Stimulated activated naive B cell treated with anti-CD40 and anti-IgM and Interleukin-4, amounts not matched to agents 10 μg/mL and 1 μg/mL and 100 μg/mL, for 72 hours (primary cell): ENCODE measurements around the gene NMNAT2.

ENCODE experiments used
- ATAC-seq, 2 donors: fragments of 150-1000 bp; cut with Tn5 transposase; replicated peaks; 2 replicates each; pipeline ENCODE4 v1.10.0; 2021; ENCODE audit warnings: moderate library complexity in 1 of 2
- DNase-seq: peaks from one replicate; pipeline ENCODE4 v3.0.0; 2021
- H3K27ac Mint-ChIP-seq: one replicate; pipeline ENCODE4 v1.8.0; 2022; ENCODE audit warnings: mild to moderate bottlenecking, mixed read lengths
- H3K27me3 Mint-ChIP-seq, 2 donors: one replicate each; pipeline ENCODE4 v1.8.0; 2022; ENCODE audit warnings: mixed read lengths in 2 of 2
- H3K36me3 Mint-ChIP-seq, 2 donors: one replicate each; pipeline ENCODE4 v1.8.0; 2022; ENCODE audit warnings: mixed read lengths in 2 of 2, mild to moderate bottlenecking in 1 of 2
- H3K4me1 Mint-ChIP-seq, 2 donors: one replicate each; pipeline ENCODE4 v1.8.0; 2022; ENCODE audit warnings: mixed read lengths in 2 of 2, mild to moderate bottlenecking in 1 of 2
- H3K4me3 Mint-ChIP-seq, 2 donors: one replicate each; pipeline ENCODE4 v1.8.0; 2022; ENCODE audit warnings: mild to moderate bottlenecking in 2 of 2, mixed read lengths in 2 of 2, moderate library complexity in 1 of 2
- H3K9me3 Mint-ChIP-seq, 2 donors: one replicate each; pipeline ENCODE4 v1.8.0; 2022; ENCODE audit warnings: mixed read lengths in 2 of 2, mild to moderate bottlenecking in 1 of 2

The NMNAT2 gene

GRCh38 chr1:183303323-183303645, 114.9 kb downstream of the NMNAT2 start:
- Mint-ChIP-seq H3K9me3 (no peaks in the 10 kb centered on the region), H3K36me3 (no peaks in the 10 kb centered on the region), H3K27me3 (peaks cover 0 to 4% of the 10 kb centered on the region in 2 donors), H3K4me1 (peaks cover 3 to 12% of the 10 kb centered on the region in 2 donors), H3K4me3 (no peak overlapping the region), H3K27ac (no peak overlapping the region)
- ATAC-seq (no peak), DNase-seq (no peak)

GRCh38 chr1:183302452-183303322, 115.5 kb downstream of the NMNAT2 start:
- Mint-ChIP-seq H3K27ac (no peak overlapping the region), H3K27me3 (peaks cover 0 to 4% of the 10 kb centered on the region in 2 donors), H3K4me3 (no peak overlapping the region), H3K9me3 (no peaks in the 10 kb centered on the region), H3K36me3 (no peaks in the 10 kb centered on the region), H3K4me1 (peaks cover 3 to 12% of the 10 kb centered on the region in 2 donors)
- ATAC-seq (no peak), DNase-seq (no peak)

- H3K27ac Mint-ChIP-seq, result no peak overlapping the region
- no peak overlapping the region for H3K4me3 Mint-ChIP-seq
- no peaks in the 10 kb centered on the region for H3K9me3 Mint-ChIP-seq
- DNase-seq (no peak), ATAC-seq (no peak)
- H3K27me3 Mint-ChIP-seq, result peaks cover 7 to 9% of the 10 kb centered on the region in 2 donors
- peaks cover 0 to 4% of the 10 kb centered on the region in 2 donors for H3K4me1 Mint-ChIP-seq
- no peaks in the 10 kb centered on the region for H3K36me3 Mint-ChIP-seq
Measured at GRCh38 chr1:183301239-183301638, 116.9 kb downstream of the NMNAT2 start.

DNA sequence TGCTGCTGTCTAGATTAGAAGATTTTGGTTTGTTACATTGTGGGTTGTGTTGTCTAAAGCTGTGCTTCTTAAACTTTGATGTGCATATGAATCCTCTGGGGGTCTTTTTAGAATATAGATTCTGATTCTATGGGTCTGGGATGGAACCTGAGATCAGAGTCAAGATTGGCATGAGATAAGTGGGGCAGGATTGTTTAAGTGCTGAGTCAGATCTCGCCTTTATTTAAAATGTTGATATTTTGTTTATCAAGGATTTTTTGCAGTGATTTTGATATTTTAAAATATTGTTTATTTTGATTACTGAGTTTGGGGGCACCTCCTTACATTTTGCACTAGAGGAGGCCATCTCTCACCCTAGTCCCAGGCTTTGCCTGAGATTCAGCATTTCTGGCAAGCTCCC, 117.4 kb downstream of the NMNAT2 start:
- Mint-ChIP-seq H3K9me3 (no peaks in the 10 kb centered on the region), H3K4me3 (no peak overlapping the region), H3K27me3 (peaks cover 7 to 9% of the 10 kb centered on the region in 2 donors), H3K27ac (no peak overlapping the region), H3K4me1 (no peaks in the 10 kb centered on the region), H3K36me3 (no peaks in the 10 kb centered on the region)
- DNase-seq (no peak), ATAC-seq (no peak)

DNA sequence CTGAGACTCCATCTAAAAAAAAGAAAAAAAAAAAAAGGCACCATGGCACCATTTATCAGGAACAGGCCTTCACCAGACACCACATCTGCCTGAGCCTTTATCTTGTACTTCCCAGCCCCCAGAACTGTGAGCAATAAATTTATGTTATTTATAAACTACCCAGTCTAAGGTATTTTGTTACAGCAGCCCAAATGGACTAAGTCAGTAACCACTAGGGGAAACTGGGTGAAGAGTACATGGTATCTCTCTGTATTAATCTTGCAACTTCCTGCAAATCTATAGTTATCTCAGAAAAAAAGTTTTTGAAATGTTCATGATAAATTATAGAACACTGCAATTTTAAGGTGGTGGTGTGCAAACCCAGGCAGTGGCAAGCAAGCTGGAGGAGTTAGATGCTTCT, 117.8 kb downstream of the NMNAT2 start:
- no peak overlapping the region for H3K27ac Mint-ChIP-seq
- no peaks in the 10 kb centered on the region for H3K36me3 Mint-ChIP-seq
- no peaks in the 10 kb centered on the region for H3K9me3 Mint-ChIP-seq
- DNase-seq, result no peak
- no peaks in the 10 kb centered on the region for H3K4me1 Mint-ChIP-seq
- ATAC-seq, result no peak
- H3K4me3 Mint-ChIP-seq, result no peak overlapping the region
- peaks cover 7 to 9% of the 10 kb centered on the region in 2 donors for H3K27me3 Mint-ChIP-seq

DNA sequence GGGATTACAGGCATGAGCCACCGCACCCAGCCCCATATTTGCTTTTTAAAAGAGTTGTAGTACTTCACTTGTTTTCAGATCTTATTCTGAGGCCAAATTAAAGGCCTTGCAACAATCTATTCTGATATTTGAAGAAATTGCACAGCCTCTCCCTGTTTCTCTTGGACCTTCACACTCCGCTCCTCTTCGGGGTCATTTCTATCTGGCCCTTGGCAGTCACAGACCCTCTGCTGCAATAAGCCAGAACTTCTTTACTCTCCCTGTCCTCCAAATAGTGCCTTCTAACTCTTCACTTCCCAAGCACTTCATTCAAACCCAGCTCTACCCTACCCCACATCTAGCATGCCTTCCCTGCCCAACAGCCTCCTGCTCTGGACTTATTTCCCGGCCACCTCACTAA, 121.4 kb downstream of the NMNAT2 start:
- no peaks in the 10 kb centered on the region for H3K36me3 Mint-ChIP-seq
- peaks cover 7 to 17% of the 10 kb centered on the region in 2 donors for H3K27me3 Mint-ChIP-seq
- H3K4me3 Mint-ChIP-seq, result no peak overlapping the region
- H3K4me1 Mint-ChIP-seq, result peaks cover 0 to 5% of the 10 kb centered on the region in 2 donors
- H3K9me3 Mint-ChIP-seq, result no peaks in the 10 kb centered on the region
- no peak overlapping the region for H3K27ac Mint-ChIP-seq
- ATAC-seq (no peak), DNase-seq (no peak)

- H3K9me3 Mint-ChIP-seq, result no peaks in the 10 kb centered on the region
- H3K36me3 Mint-ChIP-seq, result no peaks in the 10 kb centered on the region
- peaks cover 7 to 18% of the 10 kb centered on the region in 2 donors for H3K27me3 Mint-ChIP-seq
- DNase-seq (no peak), ATAC-seq (no peak)
- H3K27ac Mint-ChIP-seq, result no peak overlapping the region
- H3K4me3 Mint-ChIP-seq, result no peak overlapping the region
- H3K4me1 Mint-ChIP-seq, result peaks cover 0 to 5% of the 10 kb centered on the region in 2 donors
Measured at GRCh38 chr1:183295521-183295920, 122.7 kb downstream of the NMNAT2 start.

GRCh38 chr1:183293876-183294275, 124.3 kb downstream of the NMNAT2 start:
- no peaks in the 10 kb centered on the region for H3K36me3 Mint-ChIP-seq
- no peak overlapping the region for H3K27ac Mint-ChIP-seq
- H3K4me3 Mint-ChIP-seq, result no peak overlapping the region
- no peaks in the 10 kb centered on the region for H3K9me3 Mint-ChIP-seq
- no peak for DNase-seq
- ATAC-seq, result no peak
- H3K4me1 Mint-ChIP-seq, result peaks cover 0 to 5% of the 10 kb centered on the region in 2 donors
- peaks cover 16 to 18% of the 10 kb centered on the region in 2 donors for H3K27me3 Mint-ChIP-seq

GRCh38 chr1:183293241-183293640, 124.9 kb downstream of the NMNAT2 start:
- DNase-seq, result no peak
- no peak overlapping the region for H3K27ac Mint-ChIP-seq
- H3K36me3 Mint-ChIP-seq, result no peaks in the 10 kb centered on the region
- H3K4me3 Mint-ChIP-seq, result no peak overlapping the region
- ATAC-seq, result no peak
- H3K27me3 Mint-ChIP-seq, result peaks cover 18 to 21% of the 10 kb centered on the region in 2 donors
- peaks cover 0 to 5% of the 10 kb centered on the region in 2 donors for H3K4me1 Mint-ChIP-seq
- H3K9me3 Mint-ChIP-seq, result peaks cover 0 to 1% of the 10 kb centered on the region in 2 donors

DNA sequence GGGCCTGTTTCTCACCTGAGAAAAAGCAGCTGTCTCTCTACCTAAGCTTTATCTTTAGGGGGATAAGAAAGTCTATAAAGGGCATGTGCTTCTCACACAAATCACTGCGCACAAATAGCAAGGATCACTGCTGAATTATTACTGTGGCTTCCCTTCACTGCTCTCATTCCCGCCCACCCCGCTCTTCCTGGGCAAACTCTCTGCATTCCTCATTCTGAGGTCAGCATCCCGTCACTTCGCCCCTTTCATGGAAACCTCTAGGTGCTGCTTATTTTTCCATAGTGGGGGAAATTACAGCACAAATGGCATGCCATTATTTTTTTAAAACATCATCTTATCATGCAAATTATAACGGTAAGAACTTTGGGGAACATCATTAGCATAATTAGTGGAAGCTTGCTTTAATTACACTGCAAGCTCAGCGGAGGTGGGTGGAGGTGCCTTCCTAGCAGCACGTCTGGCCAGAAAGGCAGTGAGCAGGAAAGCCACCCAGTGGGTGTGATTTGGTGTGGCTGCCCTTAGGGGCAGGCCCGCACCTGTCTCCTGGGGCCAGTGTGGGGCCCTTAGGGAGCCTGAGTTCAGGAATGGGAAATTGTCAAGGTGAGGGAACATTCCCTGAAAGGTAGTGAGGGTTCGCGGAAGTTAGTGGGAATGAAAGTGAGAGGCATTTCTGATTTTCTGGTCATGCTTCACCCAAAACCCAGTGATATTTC, 126.2 kb downstream of the NMNAT2 start:
- Mint-ChIP-seq H3K27me3 (peaks cover 16 to 18% of the 10 kb centered on the region in 2 donors), H3K27ac (no peak overlapping the region), H3K4me1 (peaks cover 0 to 5% of the 10 kb centered on the region in 2 donors), H3K9me3 (peaks cover 0 to 1% of the 10 kb centered on the region in 2 donors), H3K4me3 (no peak overlapping the region), H3K36me3 (no peaks in the 10 kb centered on the region)
- DNase-seq (no peak), ATAC-seq (no peak)

DNA sequence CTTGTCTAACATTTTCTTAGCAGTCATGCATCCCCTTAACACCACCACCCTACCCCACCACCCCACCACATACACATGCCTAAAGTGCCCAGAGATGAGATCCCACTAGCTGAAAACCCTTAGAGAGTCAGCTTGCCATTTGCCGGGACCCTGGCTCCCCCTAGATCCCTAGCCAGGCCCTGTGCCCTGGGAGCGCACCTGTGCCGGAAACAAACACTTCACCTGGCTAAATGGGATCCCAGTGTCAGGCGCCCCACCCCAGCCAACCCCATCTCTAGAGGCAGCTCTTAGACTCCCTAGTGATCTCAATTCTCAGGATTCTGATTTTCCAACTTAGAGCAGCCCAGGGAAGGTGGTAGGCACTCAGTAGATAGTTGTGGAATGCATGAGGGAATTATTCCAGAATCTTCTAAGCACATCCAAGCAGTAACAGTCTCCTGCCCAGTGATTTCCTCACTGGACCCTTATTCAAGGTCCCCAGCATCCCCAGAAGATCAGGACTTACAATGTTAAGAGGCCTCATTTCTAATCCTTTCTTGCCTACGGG, 126.9 kb downstream of the NMNAT2 start:
- H3K36me3 Mint-ChIP-seq, result no peaks in the 10 kb centered on the region
- H3K27ac Mint-ChIP-seq, result no peak overlapping the region
- ATAC-seq (no peak), DNase-seq (no peak)
- H3K27me3 Mint-ChIP-seq, result peaks cover 13 to 14% of the 10 kb centered on the region in 2 donors
- H3K9me3 Mint-ChIP-seq, result peaks cover 0 to 1% of the 10 kb centered on the region in 2 donors
- H3K4me1 Mint-ChIP-seq, result peaks cover 0 to 5% of the 10 kb centered on the region in 2 donors
- H3K4me3 Mint-ChIP-seq, result no peak overlapping the region

DNA sequence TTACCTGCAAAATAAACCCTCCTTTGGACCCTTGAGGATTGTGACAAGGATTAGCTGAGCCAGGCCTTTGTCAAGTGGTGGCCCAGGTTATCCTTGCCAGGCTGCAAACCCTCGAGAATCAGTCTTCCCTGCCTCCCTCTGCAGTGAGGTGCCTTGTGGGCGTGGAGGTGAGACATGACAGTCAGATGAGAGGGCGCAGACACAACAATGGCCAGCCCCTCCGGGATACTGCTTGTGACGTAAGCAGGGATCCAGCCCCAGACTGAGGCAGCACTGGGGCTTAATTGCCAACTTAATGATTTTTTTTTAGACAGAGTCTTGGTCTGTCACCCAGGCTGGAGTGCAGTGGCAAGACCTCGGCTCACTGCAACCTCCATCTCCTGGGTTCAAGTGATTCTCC, 127.6 kb downstream of the NMNAT2 start:
- Mint-ChIP-seq H3K27me3 (peaks cover 13 to 14% of the 10 kb centered on the region in 2 donors), H3K9me3 (peaks cover 0 to 1% of the 10 kb centered on the region in 2 donors), H3K36me3 (no peaks in the 10 kb centered on the region), H3K4me3 (no peak overlapping the region), H3K4me1 (peaks cover 0 to 5% of the 10 kb centered on the region in 2 donors), H3K27ac (no peak overlapping the region)
- no peak for ATAC-seq
- DNase-seq, result no peak

- H3K27ac Mint-ChIP-seq, result no peak overlapping the region
- no peak overlapping the region for H3K4me3 Mint-ChIP-seq
- peaks cover 0 to 1% of the 10 kb centered on the region in 2 donors for H3K9me3 Mint-ChIP-seq
- peaks cover 0 to 5% of the 10 kb centered on the region in 2 donors for H3K4me1 Mint-ChIP-seq
- peaks cover 19 to 21% of the 10 kb centered on the region in 2 donors for H3K27me3 Mint-ChIP-seq
- no peaks in the 10 kb centered on the region for H3K36me3 Mint-ChIP-seq
- no peak for ATAC-seq
- no peak for DNase-seq
Measured at GRCh38 chr1:183289051-183289496, 129.1 kb downstream of the NMNAT2 start.

DNA sequence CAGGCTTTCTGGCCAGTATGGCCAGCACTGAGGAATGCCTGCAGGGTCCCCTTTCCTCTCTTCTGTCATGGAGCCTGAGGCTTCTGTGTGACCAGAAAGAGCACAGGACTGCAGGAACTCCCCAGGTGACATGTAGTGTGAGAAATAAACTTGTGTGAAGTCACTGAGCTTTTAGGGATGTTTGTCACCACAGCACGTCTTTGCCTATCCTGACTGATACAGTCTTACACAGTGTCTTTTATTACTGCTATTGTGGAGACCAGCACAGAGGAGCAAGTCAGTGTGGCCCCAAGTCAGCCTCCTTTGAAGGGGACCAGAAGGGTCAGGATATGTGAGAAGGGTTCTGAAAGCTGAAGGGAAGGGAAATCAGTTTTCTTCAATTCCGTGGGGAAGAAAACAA, 129.6 kb downstream of the NMNAT2 start:
- Mint-ChIP-seq H3K27me3 (peaks cover 19 to 24% of the 10 kb centered on the region in 2 donors), H3K4me1 (peaks cover 0 to 5% of the 10 kb centered on the region in 2 donors), H3K36me3 (no peaks in the 10 kb centered on the region), H3K9me3 (peaks cover 0 to 1% of the 10 kb centered on the region in 2 donors), H3K27ac (no peak overlapping the region), H3K4me3 (no peak overlapping the region)
- ATAC-seq, result no peak
- no peak for DNase-seq
